ENCODE measurements around the gene GPATCH1. TPM values are rescaled to one million over a fixed set of nuclear protein-coding genes. Genes with fewer than 3 reads are reported as not detected.

GPATCH1 gene
- total RNA-seq, 1 experiment from 2014 or later, result 16.6 TPM

DNA sequence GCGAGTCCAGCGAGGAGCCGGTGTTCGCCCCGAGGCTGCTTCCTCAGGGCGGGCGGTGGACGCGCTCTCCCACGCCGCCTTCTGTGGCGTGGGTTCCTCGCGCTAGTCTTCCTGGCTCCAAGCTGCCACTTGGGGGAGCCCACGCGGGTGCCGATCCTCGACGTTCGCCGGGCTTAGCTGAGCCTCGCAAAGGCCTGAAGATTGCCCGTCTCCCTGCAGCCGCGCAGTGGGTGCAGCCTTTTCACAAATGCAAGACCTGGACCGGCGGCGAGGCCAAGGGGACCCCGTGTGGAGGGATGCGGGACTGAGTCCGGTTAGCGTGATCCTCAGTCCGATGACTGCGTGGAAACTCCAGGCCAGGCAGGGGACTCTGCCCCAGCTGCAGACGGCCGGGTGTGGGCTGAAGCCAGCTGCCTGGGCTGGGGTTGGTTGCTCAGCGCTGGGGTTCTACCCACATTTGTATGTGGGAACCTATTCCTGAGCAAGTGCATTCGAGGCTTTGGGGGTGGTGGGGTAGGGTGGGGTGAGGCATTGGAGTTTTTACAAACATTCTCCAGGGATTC lies 96.5 kb downstream of the GPATCH1 start:
- ChIA-PET POLR2A (ENCODE audit: low non-redundant PET) (no interaction called here), CTCF (interaction anchor here (0.7 to 0.9 kb wide), 2 partner anchors 67 to 198 kb away, joined by 3 to 5 read pairs; no protein-coding TSS in a partner anchor)
- Histone ChIP-seq H3K4me1 (ENCODE audit: insufficient read depth, low read length, poor library complexity, severe bottlenecking) (no peaks in the 10 kb centered on the region), H3K36me3 (ENCODE audit: insufficient read depth, low read length, poor library complexity, severe bottlenecking) (no peaks in the 10 kb centered on the region), H3K9me3 (ENCODE audit: low read depth, low read length, poor library complexity, severe bottlenecking) (no peaks in the 10 kb centered on the region), H3K27me3 (replicated peaks; ENCODE audit: insufficient read depth, low read depth, low read length, poor library complexity) (no peaks in the 10 kb centered on the region), H3K27ac (ENCODE audit: low read depth, low read length, poor library complexity, severe bottlenecking) (peak overlapping the region; percentile 39), H3K4me3 (ENCODE audit: low read depth, low read length, poor library complexity, severe bottlenecking) (peak overlapping the region; percentile 94)
- BruUV-seq (replicated peaks), result no TSS peak
- TF ChIP-seq, protein P1, sequence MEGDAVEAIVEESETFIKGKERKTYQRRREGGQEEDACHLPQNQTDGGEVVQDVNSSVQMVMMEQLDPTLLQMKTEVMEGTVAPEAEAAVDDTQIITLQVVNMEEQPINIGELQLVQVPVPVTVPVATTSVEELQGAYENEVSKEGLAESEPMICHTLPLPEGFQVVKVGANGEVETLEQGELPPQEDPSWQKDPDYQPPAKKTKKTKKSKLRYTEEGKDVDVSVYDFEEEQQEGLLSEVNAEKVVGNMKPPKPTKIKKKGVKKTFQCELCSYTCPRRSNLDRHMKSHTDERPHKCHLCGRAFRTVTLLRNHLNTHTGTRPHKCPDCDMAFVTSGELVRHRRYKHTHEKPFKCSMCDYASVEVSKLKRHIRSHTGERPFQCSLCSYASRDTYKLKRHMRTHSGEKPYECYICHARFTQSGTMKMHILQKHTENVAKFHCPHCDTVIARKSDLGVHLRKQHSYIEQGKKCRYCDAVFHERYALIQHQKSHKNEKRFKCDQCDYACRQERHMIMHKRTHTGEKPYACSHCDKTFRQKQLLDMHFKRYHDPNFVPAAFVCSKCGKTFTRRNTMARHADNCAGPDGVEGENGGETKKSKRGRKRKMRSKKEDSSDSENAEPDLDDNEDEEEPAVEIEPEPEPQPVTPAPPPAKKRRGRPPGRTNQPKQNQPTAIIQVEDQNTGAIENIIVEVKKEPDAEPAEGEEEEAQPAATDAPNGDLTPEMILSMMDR (conservative IDR thresholded peaks at IDR 0.05; ENCODE audit: low read depth, low read length), result peak; percentile 54
- TF ChIP-seq EZH2 (IDR thresholded peaks at IDR 0.05; ENCODE audit: borderline replicate concordance, low read depth, low read length, poor library complexity, severe bottlenecking), result no peak
- no peak for DNase-seq (ENCODE audit: low spot score)
- intact Hi-C loops (cut with micrococcal nuclease; ENCODE audit: unreplicated experiment), result no loop called here

Other genes starting within 250 kb of the GPATCH1 start
- 0.34 and 0.39 TPM in 2 replicates for gene SLC7A9, start 211.4 kb upstream of the GPATCH1 start, total RNA-seq (2021)
- gene CEP89, start 109.2 kb upstream of the GPATCH1 start, total RNA-seq (2021), result 38.7 and 47.2 TPM in 2 replicates
- gene FAAP24, start 108.9 kb upstream of the GPATCH1 start, total RNA-seq (2021), result 10.0 and 11.1 TPM in 2 replicates
- gene RHPN2, start 16.3 kb upstream of the GPATCH1 start, total RNA-seq (2021), result 10.5 and 12.1 TPM in 2 replicates
- gene WDR88, start 50.9 kb downstream of the GPATCH1 start, total RNA-seq (2021), result not detected in 2 replicates
- gene LRP3, start 113.1 kb downstream of the GPATCH1 start, total RNA-seq (2021), result 39.4 and 42.0 TPM in 2 replicates
- gene SLC7A10, start 144.7 kb downstream of the GPATCH1 start, total RNA-seq (2021), result 0.17 and 0.28 TPM in 2 replicates
- gene CEBPA, start 221.4 kb downstream of the GPATCH1 start, total RNA-seq (2021), result 1.4 TPM in 2 replicates